Activated effector memory CD4-positive, alpha-beta T cell treated with Interleukin-2 at 50 U/mL for 16 hours (primary cell): ENCODE data around the gene TGFBR3L.
"Not testable (repeated sequence)": the region's sequence is repeated elsewhere in the genome, so short reads cannot be mapped to it uniquely, and the experiment has no call there.

Source experiments
- DNase-seq: peaks from one replicate; pipeline ENCODE4 v3.0.0-alpha.2; 2020

Gene TGFBR3L

DNA sequence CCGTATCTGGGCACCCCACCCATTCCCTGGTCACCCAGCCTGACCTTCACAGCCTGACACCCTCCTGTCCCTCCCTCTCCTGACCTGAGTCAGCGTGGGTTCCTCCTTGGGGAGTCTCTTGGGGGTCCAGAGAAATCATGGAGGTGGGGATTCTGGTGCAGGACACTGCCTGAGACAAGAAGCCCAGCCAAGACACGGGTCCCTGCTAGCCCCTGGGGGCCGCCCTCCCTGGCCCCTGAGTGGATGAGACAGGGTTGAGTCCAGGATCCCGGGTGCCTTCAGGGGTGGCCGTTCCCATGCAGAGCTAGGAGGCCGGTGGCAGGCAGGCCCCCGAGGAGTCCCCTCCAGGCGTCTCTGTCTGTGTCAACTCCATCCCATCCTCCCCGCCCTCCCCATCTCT lies 9.4 kb upstream of the TGFBR3L start:
- no peak for DNase-seq

- DNase-seq = no peak
These were observed 8.8 kb upstream of the TGFBR3L start for GRCh38 chr19:7905859-7906258.

DNA sequence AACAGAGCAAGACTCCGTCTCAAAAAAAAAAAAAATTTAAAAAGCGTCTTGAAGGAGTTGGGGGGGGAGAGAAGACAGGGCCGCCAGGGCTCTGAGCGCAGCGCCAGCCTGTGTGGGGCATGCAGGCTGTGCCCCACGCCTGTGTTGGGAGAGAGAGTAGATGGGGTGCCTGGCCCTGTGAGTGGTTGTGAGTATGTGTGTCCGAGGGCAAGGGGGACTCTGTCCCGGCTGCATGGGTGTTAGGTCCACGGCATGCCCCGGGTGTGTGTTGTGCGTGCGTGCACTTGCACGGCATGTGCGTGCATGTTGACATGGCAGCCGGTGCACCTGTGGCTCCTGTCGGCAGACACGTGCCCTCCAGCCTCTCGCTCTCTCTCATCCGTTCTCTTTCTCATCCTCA lies 7.5 kb upstream of the TGFBR3L start:
- DNase-seq = no peak

- DNase-seq = no peak
These were observed 7.1 kb upstream of the TGFBR3L start for GRCh38 chr19:7907544-7907943.

GRCh38 chr19:7908078-7908699 lies 6.4 kb upstream of the TGFBR3L start:
- DNase-seq = no peak

DNA sequence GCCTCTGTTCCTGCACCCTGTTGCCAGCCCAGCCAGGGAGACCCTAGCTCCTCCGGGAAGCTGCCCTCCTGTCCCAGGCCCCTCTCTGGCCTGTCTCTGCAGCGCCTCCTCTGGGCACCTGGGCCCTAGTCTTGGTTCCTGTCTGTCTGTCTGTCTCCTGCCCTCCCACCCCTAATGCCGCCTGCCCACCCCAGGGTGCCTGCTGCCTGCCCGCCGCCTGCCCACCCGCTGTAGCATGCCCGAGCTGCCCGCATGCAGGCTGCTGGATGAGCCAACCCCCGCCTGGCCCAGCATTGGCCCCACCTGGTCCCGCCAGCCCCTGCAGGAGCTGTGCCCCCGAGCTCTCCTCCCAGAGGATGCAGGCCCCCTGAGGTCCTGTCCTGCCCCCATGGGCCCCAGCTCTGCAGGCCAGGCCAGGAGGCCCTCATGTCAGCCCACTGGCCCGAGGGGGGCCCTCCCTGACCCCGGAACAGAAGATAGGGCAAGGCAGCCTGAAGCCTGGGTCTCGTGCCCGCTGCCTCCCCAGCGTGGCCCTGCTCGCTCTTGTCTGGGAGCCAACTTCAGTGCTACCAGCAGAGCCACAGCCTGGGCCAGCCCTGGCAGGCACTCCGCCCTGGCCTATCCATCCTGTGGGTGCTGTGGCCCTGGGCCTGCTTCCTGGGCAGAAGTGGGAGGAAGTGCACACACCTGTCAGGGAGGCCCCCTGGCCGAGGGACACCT lies 5.7 kb upstream of the TGFBR3L start:
- no peak for DNase-seq

DNA sequence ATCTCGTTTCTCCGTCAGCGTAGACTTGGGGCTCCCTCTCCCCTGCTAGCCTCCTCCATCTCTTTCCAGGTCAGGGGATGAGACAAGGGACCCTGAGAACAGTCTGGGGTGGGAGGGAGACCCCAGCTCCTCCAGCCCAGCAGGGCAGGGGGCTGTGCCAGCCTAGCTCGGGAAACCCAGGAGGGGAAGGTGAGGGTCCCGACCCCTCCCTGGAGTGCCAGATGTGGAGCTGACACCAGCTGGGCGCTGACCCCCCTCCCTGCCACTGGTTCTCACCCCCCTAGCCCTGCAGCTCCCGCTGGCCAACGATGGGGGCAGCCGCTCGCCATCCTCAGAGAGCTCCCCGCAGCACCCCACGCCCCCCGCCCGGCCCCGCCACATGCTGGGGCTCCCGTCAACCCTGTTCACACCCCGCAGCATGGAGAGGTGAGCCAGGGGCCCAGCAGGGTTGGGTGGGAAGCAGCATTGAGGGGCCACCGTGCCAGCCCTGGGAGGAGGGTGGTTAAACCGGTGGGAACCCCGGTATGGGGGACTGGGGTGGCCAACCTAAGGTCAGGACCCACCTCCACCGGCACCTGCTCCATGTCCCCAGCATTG lies 5.1 kb upstream of the TGFBR3L start:
- DNase-seq = no peak

- DNase-seq = no peak
These were observed 4.1 kb upstream of the TGFBR3L start for GRCh38 chr19:7910321-7911161.

DNA sequence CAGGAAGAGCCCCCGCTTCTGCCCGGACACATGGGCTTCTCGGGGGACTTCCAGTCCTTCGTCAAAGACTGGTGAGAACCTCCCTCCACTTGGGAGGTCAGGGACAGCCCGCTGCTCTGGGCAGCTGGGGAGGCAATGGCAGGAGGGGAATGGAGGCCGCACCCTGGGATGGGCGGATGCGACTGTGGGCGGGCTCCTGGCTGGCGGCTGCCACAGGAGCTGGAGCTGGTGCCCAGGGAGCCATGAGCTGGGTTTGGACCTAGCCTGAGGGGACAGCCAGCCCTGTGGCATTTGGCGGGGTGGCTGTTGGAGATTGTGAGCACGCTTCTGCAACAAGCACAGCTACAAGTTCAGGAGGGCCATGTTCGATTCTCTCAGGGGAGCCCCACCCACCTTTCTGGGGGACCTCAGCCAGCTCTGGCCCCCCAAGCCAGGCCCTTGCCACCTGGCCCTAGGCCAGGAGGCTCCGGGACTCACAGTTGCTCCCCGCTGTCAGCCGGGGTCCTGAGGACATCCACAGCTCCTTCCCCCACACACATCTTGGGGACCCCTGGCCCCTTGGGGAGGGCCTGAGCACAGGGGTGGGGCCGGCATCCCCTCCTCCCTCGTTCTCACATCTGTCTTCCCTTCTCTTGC lies 3.0 kb upstream of the TGFBR3L start:
- no peak for DNase-seq

GRCh38 chr19:7912144-7912696 lies 2.4 kb upstream of the TGFBR3L start:
- DNase-seq = no peak

DNA sequence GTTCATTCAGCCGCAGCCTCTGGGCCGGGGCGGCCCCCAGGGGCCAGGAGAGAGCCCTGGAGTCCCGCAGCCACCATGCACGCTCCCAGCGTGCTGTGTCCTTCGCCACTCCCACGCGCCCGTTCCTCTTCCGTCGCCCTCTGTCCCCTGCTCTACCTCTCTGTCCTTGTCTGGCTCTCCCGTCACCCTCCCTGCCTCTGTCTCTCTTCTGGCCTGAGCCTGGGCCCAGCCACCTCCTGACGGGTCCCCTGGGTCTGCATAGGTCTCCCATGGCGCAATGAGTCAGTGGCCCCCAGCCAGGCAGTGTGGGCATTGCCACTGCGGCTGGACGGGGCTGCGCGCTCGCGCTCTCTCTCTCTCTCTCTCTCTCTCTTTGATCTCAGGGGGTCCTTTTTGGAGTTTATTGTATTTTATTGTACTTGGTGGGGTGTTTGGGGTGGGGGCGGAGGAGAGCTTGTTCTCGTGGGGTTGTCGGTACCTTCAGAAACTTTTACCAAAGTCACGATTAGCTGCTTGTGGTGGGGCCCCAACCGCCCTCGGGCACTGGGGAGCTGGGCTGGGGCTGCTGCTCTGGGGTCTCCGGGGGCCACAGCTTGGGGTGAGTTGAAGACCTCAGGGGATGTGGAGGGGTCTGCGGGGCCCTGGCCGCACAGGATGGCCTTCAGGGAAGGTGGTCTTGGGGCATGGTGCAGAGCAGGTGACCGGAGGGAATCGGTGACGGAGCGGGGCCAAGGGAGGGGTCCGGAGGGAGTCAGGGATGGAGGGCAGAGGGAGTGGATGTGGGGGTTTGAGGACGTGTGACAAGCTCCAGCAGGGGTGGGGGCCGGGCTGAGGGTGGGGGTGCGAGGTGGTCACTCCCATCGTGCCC lies 1.7 kb upstream of the TGFBR3L start:
- no peak for DNase-seq

DNA sequence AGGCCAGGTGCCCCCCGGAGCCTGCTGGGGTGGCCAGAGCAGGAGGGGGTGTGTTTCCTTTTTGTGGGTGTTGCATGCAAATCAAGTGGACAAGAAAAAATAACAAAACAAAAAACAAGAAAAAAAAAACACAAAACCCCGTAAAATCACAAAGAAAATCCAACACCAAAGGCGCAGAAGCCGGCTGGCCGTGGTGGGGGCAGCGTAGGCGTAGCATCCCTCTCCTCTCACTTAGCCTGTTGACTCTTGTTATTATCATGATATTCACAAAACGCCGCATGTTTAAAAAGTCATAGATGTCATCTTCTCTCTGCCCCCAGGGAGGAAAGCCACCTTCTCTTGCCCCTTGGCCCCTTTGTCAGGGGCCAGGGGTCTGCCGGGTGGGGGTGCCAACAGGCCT lies 978 bp upstream of the TGFBR3L start:
- no peak for DNase-seq

- no peak for DNase-seq
These were observed 531 bp upstream of the TGFBR3L start for GRCh38 chr19:7914099-7914498.

DNA sequence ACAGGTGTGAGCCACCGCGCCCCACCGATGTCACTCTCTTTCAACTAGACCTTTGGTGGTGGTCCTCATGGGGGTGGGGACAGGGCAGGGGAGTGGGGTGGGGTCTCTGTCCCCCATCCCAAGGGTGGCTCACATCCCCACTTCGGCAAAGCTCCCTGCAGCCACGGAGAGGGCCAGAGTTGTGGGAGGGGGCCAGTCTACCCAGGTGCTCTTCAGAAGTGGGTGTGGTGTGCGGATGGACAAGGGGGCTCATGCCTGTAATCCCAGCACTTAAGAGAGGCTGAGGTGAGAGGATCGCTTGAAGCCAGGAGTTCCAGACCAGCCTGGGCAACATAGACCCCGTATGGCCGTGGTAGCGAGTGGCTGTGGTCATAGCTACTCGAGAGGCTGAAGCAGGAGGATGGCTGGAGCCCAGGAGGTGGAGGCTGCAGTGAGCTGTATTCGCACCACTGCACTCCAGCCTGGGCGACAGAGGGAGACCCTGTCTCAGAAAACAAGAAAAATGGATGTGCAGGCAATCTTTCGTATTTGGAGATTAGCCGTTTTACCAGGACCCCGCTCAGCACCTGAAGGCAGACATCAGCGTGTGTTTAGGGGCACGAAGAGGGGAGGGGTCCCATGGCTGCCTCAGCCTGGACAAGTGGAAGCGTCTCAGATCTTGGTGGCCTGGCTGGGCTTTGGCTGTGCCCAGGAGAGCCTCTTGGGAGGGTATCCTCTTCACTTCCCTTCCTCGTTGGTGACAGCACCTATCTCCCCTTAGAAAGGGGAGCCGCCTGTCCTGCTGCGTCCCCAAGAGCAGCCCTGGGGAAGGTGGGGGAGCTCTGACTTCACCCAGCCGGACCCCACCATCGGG lies 846 bp downstream of the TGFBR3L start:
- DNase-seq = no peak

- peak; percentile 31 for DNase-seq
These were observed 1.7 kb downstream of the TGFBR3L start for GRCh38 chr19:7916103-7916954.

GRCh38 chr19:7916955-7917266 lies 2.3 kb downstream of the TGFBR3L start:
- no peak for DNase-seq

GRCh38 chr19:7917267-7918061 lies 2.8 kb downstream of the TGFBR3L start:
- DNase-seq = peak; percentile 48

DNA sequence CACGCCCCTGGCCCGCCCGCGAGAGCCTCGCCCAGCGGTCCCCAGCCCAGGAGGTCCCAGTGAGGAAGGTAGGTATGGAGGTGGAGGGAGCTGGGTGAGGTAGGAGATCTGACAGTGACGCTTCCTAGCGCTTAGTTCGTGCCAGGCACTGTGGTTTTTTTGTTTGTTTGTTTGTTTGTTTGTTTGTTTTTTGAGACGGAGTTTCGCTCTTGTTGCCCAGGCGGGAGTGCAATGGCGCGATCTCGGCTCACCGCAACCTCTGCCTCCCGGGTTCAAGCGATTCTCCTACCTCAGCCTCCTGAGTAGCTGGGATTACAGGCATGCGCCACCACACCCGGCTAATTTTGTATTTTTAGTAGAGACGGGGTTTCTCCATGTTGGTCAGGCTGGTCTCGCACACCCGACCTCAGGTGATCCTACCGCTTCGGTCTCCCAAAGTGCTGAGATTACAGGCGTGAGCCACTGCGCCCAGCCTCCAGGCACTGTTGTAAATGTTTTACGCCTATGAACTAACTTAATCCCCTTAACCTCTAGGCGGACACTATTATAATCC lies 3.5 kb downstream of the TGFBR3L start:
- DNase-seq = not testable (repeated sequence)
